MCF 10A (cell line): ENCODE data around the gene SSH2. TPM values are rescaled to one million over a fixed set of nuclear protein-coding genes. Genes with fewer than 3 reads are reported as not detected.
"Not testable (repeated sequence)": the region's sequence is repeated elsewhere in the genome, so short reads cannot be mapped to it uniquely, and the experiment has no call there.

ENCODE experiments used
- BruUV-seq: library from RNA; stranded (reverse); fragments of 400-500 nt; replicated peaks from 2 replicates; lab custom pipeline; 2021; lab: Mats Ljungman, UMichigan
- CTCF ChIA-PET: fragments of 300-600 bp; sonication (Branson Sonifier 250); formaldehyde crosslinking; extraction: SDS; loops from one replicate; lab custom pipeline; 2021; ENCODE audit warnings: antibody characterized with exemption, inconsistent platforms; lab: Yijun Ruan, JAX
- POLR2A ChIA-PET: fragments of 300-600, 350-650 bp; sonication (Branson Sonifier 250); formaldehyde crosslinking; extraction: SDS; loops from one replicate; lab custom pipeline; 2020; ENCODE audit warnings: antibody characterized with exemption, inconsistent platforms; lab: Yijun Ruan, JAX
- DNase-seq: peaks from one replicate; pipeline ENCODE4 v3.0.0-alpha.2; 2018; ENCODE audit not compliant: unreplicated experiment
- H3K27ac Mint-ChIP-seq: one replicate; pipeline ENCODE4 v1.8.0; 2022; ENCODE audit warnings: mild to moderate bottlenecking, low read depth, mixed read lengths; ENCODE audit not compliant: unreplicated experiment
- H3K27me3 Mint-ChIP-seq: one replicate; pipeline ENCODE4 v1.8.0; 2022; ENCODE audit warnings: mixed read lengths; ENCODE audit not compliant: insufficient read depth, unreplicated experiment
- H3K36me3 Mint-ChIP-seq: one replicate; pipeline ENCODE4 v1.8.0; 2022; ENCODE audit warnings: mild to moderate bottlenecking, moderate library complexity, mixed read lengths; ENCODE audit not compliant: insufficient read depth, unreplicated experiment
- H3K4me1 Mint-ChIP-seq: one replicate; pipeline ENCODE4 v1.8.0; 2022; ENCODE audit warnings: mixed read lengths; ENCODE audit not compliant: insufficient read depth, unreplicated experiment
- H3K4me3 Mint-ChIP-seq: one replicate; pipeline ENCODE4 v1.8.0; 2022; ENCODE audit warnings: mild to moderate bottlenecking, moderate library complexity, mixed read lengths; ENCODE audit not compliant: unreplicated experiment
- H3K9me3 Mint-ChIP-seq: one replicate; pipeline ENCODE4 v1.8.0; 2022; ENCODE audit warnings: mixed read lengths; ENCODE audit not compliant: unreplicated experiment
- intact Hi-C: fragments of 100-400 bp; cut with micrococcal nuclease; formaldehyde crosslinking; loops from 2 replicates; pipeline ENCODE4 v1.14.1; 2022
- total RNA-seq: library from RNA; stranded (reverse); gene quantifications from 2 replicates; pipeline ENCODE4 v1.2.3, GENCODE V29; 2022
- TF ChIP-seq, protein P1 (sequence below): fragments of 200-600 bp; IDR thresholded peaks from one replicate; pipeline ENCODE4 v1.8.0; 2022; ENCODE audit warnings: antibody characterized with exemption, mild to moderate bottlenecking; ENCODE audit not compliant: unreplicated experiment

The SSH2 gene
- total RNA-seq, 1 experiment from 2014 or later = 21.9 TPM

DNA sequence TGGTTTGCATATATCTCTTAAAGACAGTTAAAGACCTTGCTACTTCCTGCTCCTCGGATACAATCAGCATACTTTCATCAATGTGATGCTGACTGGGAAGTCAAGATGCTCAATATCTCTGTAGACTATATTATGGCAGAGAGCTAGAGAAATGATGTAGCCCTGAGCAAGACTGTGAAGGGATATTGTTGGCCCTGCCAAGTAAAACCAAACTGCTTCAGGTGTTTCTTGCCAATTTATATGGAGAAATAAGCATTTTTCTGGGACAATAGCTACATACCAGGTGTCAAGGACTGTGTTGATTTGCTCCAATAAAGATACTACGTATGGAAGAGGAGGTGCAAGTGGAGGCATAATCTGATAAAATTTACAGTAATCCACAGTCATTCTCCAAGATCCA lies 6.7 kb upstream of the SSH2 start:
- no peaks in the 10 kb centered on the region for H3K9me3 Mint-ChIP-seq
- BruUV-seq = no TSS peak
- DNase-seq = no peak
- ChIA-PET CTCF (interaction anchor here (0.7 to 8.4 kb wide), 5 partner anchors 21 to 168 kb away, joined by 3 to 112 read pairs (median 4); no protein-coding TSS in a partner anchor), POLR2A (interaction anchor here (1.1 kb wide), 1 partner anchor 12 kb away, joined by 3 read pairs; no protein-coding TSS in a partner anchor)
- H3K27me3 Mint-ChIP-seq = no peaks in the 10 kb centered on the region
- intact Hi-C loops = no loop called here
- no peak overlapping the region for H3K27ac Mint-ChIP-seq
- no peaks in the 10 kb centered on the region for H3K36me3 Mint-ChIP-seq
- H3K4me1 Mint-ChIP-seq = peaks cover 6% of the 10 kb centered on the region
- no peak overlapping the region for H3K4me3 Mint-ChIP-seq
- TF ChIP-seq, protein P1, sequence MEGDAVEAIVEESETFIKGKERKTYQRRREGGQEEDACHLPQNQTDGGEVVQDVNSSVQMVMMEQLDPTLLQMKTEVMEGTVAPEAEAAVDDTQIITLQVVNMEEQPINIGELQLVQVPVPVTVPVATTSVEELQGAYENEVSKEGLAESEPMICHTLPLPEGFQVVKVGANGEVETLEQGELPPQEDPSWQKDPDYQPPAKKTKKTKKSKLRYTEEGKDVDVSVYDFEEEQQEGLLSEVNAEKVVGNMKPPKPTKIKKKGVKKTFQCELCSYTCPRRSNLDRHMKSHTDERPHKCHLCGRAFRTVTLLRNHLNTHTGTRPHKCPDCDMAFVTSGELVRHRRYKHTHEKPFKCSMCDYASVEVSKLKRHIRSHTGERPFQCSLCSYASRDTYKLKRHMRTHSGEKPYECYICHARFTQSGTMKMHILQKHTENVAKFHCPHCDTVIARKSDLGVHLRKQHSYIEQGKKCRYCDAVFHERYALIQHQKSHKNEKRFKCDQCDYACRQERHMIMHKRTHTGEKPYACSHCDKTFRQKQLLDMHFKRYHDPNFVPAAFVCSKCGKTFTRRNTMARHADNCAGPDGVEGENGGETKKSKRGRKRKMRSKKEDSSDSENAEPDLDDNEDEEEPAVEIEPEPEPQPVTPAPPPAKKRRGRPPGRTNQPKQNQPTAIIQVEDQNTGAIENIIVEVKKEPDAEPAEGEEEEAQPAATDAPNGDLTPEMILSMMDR = no peak

DNA sequence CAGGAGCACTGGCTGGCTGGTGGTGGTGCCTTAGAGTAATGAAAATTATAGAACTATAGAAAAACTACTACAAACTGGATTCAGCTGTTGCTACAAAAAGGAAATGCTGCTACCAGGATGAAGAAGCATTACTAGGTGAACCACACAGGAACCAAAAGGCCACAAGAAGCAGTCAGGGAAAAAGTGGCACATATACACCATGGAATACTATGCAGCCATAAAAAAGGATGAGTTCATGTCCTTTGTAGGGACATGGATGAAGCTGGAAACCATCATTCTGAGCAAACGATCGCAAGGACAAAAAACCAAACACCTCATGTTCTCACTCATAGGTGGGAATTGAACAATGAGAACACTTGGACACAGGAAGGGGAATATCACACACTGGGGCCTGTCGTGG lies 5.9 kb upstream of the SSH2 start:
- intact Hi-C loops, H3K4me1 Mint-ChIP-seq, H3K4me3 Mint-ChIP-seq, H3K27me3 Mint-ChIP-seq, H3K9me3 Mint-ChIP-seq, H3K27ac Mint-ChIP-seq, DNase-seq, BruUV-seq, H3K36me3 Mint-ChIP-seq: not testable (repeated sequence)
- POLR2A ChIA-PET = interaction anchor here (0.6 kb wide), 1 partner anchor 174 kb away, joined by 3 read pairs; no protein-coding TSS in a partner anchor
- CTCF ChIA-PET = interaction anchor here (1.2 to 8.4 kb wide), 4 partner anchors 22 to 159 kb away, joined by 3 to 112 read pairs (median 4); no protein-coding TSS in a partner anchor

DNA sequence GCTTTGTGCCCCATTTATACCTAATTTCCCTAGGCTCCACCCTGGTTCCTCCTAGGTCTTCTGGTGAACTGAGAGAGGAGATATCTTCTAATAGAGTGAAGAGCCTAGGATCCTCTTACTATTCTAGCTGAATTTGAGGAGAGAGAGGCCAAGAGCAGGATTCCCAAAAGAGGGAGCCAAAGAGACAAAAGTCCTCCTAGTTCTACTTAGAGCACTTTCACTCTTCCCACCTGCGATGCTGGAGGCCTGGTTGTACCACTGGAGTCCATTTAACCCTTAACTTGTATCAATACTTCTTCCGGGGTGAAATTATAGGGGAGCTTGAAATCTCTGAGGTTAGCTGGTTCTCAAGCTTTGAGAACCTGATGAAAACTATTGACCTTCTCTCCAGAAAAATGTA lies 3.4 kb upstream of the SSH2 start:
- ChIA-PET POLR2A (interaction anchor here (0.6 to 0.7 kb wide), 4 partner anchors 70 to 186 kb away, joined by 3 to 4 read pairs (median 3); no protein-coding TSS in a partner anchor), CTCF (interaction anchor here (0.5 to 9.6 kb wide), 22 partner anchors 9 to 171 kb away, joined by 3 to 323 read pairs (median 4); no protein-coding TSS in a partner anchor)
- peak; percentile 57 for DNase-seq
- BruUV-seq = no TSS peak
- intact Hi-C loops = loop anchor here (1.0 kb wide), 2 partner anchors 67 to 88 kb away; no protein-coding TSS in a partner anchor
- Mint-ChIP-seq H3K9me3 (no peaks in the 10 kb centered on the region), H3K27me3 (no peaks in the 10 kb centered on the region), H3K36me3 (no peaks in the 10 kb centered on the region), H3K4me1 (peaks cover 7% of the 10 kb centered on the region), H3K4me3 (no peak overlapping the region), H3K27ac (no peak overlapping the region)
- TF ChIP-seq, protein P1 = peak; percentile 35

DNA sequence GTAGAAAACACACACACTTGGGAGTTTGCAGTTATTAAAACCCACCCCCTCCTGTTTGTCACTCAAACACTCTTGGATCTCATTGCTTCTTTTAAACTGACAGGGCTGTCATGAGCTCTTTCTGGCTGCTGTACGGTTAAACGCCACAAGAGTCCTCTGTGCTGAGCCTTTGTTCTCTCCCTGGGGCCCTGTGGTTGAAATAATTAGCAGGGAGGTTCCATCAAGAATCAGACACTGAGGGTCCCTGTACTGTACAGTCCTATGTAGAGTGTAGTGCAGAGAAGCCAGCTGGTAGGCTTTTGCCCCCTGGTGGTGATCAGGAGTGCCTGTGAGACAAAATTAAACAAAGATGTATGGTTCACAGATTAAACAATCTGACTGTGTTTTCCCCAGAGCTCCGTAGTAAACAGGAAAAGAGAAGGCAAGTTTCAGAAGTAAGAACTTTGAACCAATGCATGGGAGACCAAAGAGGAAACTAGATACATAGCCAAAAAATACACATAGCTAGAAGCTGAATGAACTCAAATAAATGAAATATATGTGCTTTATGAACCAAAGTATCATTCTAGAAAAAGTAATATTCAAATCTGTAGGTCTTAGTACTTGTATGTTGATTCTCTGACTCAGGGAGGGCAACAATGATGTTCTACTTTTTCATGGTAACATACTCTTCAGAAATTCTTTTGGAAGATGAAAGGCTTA lies 1.4 kb upstream of the SSH2 start:
- Mint-ChIP-seq H3K36me3 (no peaks in the 10 kb centered on the region), H3K4me1 (peaks cover 25% of the 10 kb centered on the region)

More for the DNA sequence above, 1.4 kb upstream of the SSH2 start:
- H3K9me3 Mint-ChIP-seq = no peaks in the 10 kb centered on the region
- no peaks in the 10 kb centered on the region for H3K27me3 Mint-ChIP-seq
- DNase-seq = peak; percentile 83
- ChIA-PET CTCF (interaction anchor here (0.5 to 9.6 kb wide), 76 partner anchors 8 to 761 kb away, joined by 3 to 323 read pairs (median 4); partner anchors contain the start of genes EFCAB5 and GOSR1), POLR2A (interaction anchor here (0.8 to 4.9 kb wide), 25 partner anchors 8 to 363 kb away, joined by 3 to 49 read pairs (median 5); partner anchors contain the start of genes ABHD15, ANKRD13B and TP53I13)
- H3K4me3 Mint-ChIP-seq = no peak overlapping the region
- intact Hi-C loops = loop anchor here (1.0 to 2.0 kb wide), 6 partner anchors 63 to 351 kb away; no protein-coding TSS in a partner anchor
- TF ChIP-seq, protein P1 = peak; percentile 72
- no TSS peak for BruUV-seq
- no peak overlapping the region for H3K27ac Mint-ChIP-seq
